HG03108 (cell line): ENCODE results near the gene TRNAU1AP.
A peak's percentile ranks its signal among the peaks of the same experiment; 100 is the strongest.
"Not testable (repeated sequence)": the region's sequence is repeated elsewhere in the genome, so short reads cannot be mapped to it uniquely, and the experiment has no call there.

Experiments
- ATAC-seq: cut with Tn5 transposase; IDR thresholded peaks from one replicate; pipeline ENCODE4 v1.9.1; 2021; ENCODE audit warnings: moderate library complexity; ENCODE audit not compliant: unreplicated experiment

Gene TRNAU1AP

GRCh38 chr1:28577052-28577678, 24.3 kb downstream of the TRNAU1AP start:
- ATAC-seq, result no peak

- no peak for ATAC-seq
These were observed 25.1 kb downstream of the TRNAU1AP start for GRCh38 chr1:28577738-28578536.

GRCh38 chr1:28578696-28579218, 25.9 kb downstream of the TRNAU1AP start:
- ATAC-seq, result no peak

GRCh38 chr1:28579401-28579800, 26.5 kb downstream of the TRNAU1AP start:
- ATAC-seq, result no peak

GRCh38 chr1:28580722-28581530, 28.0 kb downstream of the TRNAU1AP start:
- peak; percentile 8 for ATAC-seq

- ATAC-seq, result peak; percentile 85
These were observed 28.8 kb downstream of the TRNAU1AP start for GRCh38 chr1:28581531-28582247.

- no peak for ATAC-seq
These were observed 29.3 kb downstream of the TRNAU1AP start for GRCh38 chr1:28582248-28582615.

GRCh38 chr1:28586585-28587391, 33.9 kb downstream of the TRNAU1AP start:
- not testable (repeated sequence) for ATAC-seq

GRCh38 chr1:28591708-28592320, 38.9 kb downstream of the TRNAU1AP start, which contains the start of gene RAB42:
TSS of gene RAB42 (plus strand) at chr1:28592265. CDS start at chr1:28592512, 247 bp downstream.
- ATAC-seq, result no peak

- no peak for ATAC-seq
These were observed 39.6 kb downstream of the TRNAU1AP start for GRCh38 chr1:28592321-28593071.

GRCh38 chr1:28593988-28594356, 41.1 kb downstream of the TRNAU1AP start:
- not testable (repeated sequence) for ATAC-seq

GRCh38 chr1:28594686-28595411, 42.0 kb downstream of the TRNAU1AP start:
- ATAC-seq, result not testable (repeated sequence)

- no peak for ATAC-seq
These were observed 42.7 kb downstream of the TRNAU1AP start for GRCh38 chr1:28595412-28596191.

- ATAC-seq, result not testable (repeated sequence)
These were observed 43.4 kb downstream of the TRNAU1AP start for GRCh38 chr1:28596276-28596675.

GRCh38 chr1:28601696-28602095, 48.8 kb downstream of the TRNAU1AP start:
- ATAC-seq, result no peak

GRCh38 chr1:28602536-28603439, 49.9 kb downstream of the TRNAU1AP start:
- ATAC-seq, result no peak
